Skeletal muscle tissue (tissue), 4 donors: Measurements from ENCODE around the gene AGTR2. TPM values are rescaled to one million over a fixed set of nuclear protein-coding genes. Genes with fewer than 3 reads are reported as not detected.
"Not testable (repeated sequence)": the region's sequence is repeated elsewhere in the genome, so short reads cannot be mapped to it uniquely, and the experiment has no call there.

Source experiments
- H3K27ac ChIP-seq: one replicate; pipeline ENCODE4 v1.7.0; 2013; ENCODE audit warnings: mild to moderate bottlenecking, low read depth, low read length, inconsistent platforms
- H3K27me3 ChIP-seq, 3 donors: one replicate each; pipeline ENCODE4 v1.7.0; 2013; ENCODE audit warnings: low read length in 3 of 3; ENCODE audit not compliant: control insufficient read depth in 3 of 3, insufficient read depth in 3 of 3
- H3K36me3 ChIP-seq, 3 donors: one replicate each; pipeline ENCODE4 v1.7.0; 2013; ENCODE audit warnings: low read length in 3 of 3; ENCODE audit not compliant: control insufficient read depth in 3 of 3, insufficient read depth in 3 of 3
- H3K4me1 ChIP-seq, 3 donors: one replicate each; pipeline ENCODE4 v1.7.0; 2013; ENCODE audit warnings: low read length in 3 of 3, mild to moderate bottlenecking in 3 of 3; ENCODE audit not compliant: control insufficient read depth in 3 of 3, insufficient read depth in 3 of 3
- H3K4me3 ChIP-seq, 3 donors: one replicate each; pipeline ENCODE4 v1.7.0; 2013; ENCODE audit warnings: low read length in 3 of 3
- H3K9ac ChIP-seq, 3 donors: one replicate each; pipeline ENCODE4 v1.7.0; 2013; ENCODE audit warnings: low read length in 3 of 3, mild to moderate bottlenecking in 3 of 3, moderate library complexity in 2 of 3, low read depth in 1 of 3
- H3K9me3 ChIP-seq, 3 donors: one replicate each; pipeline ENCODE4 v1.7.0; 2013; ENCODE audit warnings: low read length in 3 of 3; ENCODE audit not compliant: control insufficient read depth in 3 of 3
- total RNA-seq: library from RNA; depleted of rRNA; stranded (reverse); fragments of >200 nt; gene quantifications from one replicate; pipeline ENCODE4 v1.2.3, GENCODE V29; 2014
- donor health status: Osteomylitis.

AGTR2 gene, protein sequence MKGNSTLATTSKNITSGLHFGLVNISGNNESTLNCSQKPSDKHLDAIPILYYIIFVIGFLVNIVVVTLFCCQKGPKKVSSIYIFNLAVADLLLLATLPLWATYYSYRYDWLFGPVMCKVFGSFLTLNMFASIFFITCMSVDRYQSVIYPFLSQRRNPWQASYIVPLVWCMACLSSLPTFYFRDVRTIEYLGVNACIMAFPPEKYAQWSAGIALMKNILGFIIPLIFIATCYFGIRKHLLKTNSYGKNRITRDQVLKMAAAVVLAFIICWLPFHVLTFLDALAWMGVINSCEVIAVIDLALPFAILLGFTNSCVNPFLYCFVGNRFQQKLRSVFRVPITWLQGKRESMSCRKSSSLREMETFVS
- 40.2 TPM for total RNA-seq

DNA sequence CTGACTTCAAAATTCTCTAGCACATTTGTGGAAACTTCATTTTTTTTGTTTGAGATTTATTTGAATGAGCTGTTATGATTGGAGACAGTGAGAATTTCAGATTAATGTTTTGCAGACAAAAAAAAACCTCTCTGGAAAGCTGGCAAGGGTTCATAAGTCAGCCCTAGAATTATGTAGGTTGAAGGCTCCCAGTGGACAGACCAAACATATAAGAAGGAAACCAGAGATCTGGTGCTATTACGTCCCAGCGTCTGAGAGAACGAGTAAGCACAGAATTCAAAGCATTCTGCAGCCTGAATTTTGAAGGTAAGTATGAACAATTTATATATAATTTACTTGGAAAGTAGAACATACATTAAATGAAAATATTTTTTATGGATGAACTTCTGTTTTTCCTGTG lies at the start of gene AGTR2:
AGTR2 (plus strand) TSS at position 234 of the 400 bp plus-strand sequence. CDS start 1,537 bp downstream, outside the sequence.
- no peak within 1 kb of the TSS for H3K27ac ChIP-seq
- no peaks in the 10 kb centered on the region for H3K9me3 ChIP-seq
- H3K36me3 ChIP-seq = no peaks in the 10 kb centered on the region
- H3K4me1 ChIP-seq = no peaks in the 10 kb centered on the region
- H3K9ac ChIP-seq = no peak within 1 kb of the TSS
- H3K27me3 ChIP-seq = no peaks in the 10 kb centered on the region
- H3K4me3 ChIP-seq = no peak within 1 kb of the TSS

DNA sequence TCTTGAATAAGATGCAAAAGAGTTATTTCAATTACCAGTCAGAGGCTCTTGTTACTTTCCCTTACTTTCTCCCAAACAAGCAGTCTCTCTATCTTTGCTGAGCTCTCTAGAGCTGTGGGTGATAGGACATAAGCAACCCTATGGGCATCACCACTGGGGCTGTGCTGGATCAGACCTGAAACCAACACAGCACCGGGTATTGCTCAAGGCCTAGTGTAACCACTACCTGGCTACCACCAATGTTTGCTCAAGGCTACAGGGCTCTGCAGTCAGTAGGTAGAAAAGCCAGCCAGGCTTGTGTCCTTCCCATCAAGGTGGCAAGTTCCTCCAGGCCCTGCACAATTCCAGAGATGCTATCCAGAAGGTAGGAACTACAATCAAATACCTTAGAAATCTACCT lies 35.3 kb upstream of the AGTR2 start:
- no peak overlapping the region for H3K9ac ChIP-seq
- H3K27me3 ChIP-seq = peaks cover 0 to 3% (median 0%) of the 10 kb centered on the region in 3 donors
- no peaks in the 10 kb centered on the region for H3K4me1 ChIP-seq
- H3K36me3 ChIP-seq = no peaks in the 10 kb centered on the region
- H3K4me3 ChIP-seq = no peak overlapping the region
- no peaks in the 10 kb centered on the region for H3K9me3 ChIP-seq
- H3K27ac ChIP-seq = no peak overlapping the region

DNA sequence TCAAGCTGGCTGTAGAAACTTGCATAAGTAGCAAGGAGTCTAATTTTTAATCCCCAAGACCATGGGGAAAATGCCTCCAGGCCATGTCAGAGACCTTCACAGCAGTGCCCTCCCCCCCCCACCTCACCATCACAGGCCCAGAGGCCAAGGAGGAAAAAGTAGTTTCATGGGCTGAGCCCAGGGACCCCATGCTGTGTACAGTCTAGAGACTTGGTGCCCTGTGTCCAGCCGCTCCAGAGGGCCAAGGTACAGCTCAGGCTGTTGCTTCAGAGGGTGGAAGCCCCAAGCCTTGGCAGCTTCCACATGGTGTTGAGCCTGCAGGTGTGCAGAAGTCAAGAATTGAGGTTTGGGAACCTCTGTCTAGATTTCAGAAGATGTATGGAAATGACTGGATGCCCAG lies 29.3 kb upstream of the AGTR2 start:
- not testable (repeated sequence) for H3K27me3 ChIP-seq, H3K4me3 ChIP-seq, H3K4me1 ChIP-seq, H3K9ac ChIP-seq, H3K36me3 ChIP-seq, H3K9me3 ChIP-seq, H3K27ac ChIP-seq

DNA sequence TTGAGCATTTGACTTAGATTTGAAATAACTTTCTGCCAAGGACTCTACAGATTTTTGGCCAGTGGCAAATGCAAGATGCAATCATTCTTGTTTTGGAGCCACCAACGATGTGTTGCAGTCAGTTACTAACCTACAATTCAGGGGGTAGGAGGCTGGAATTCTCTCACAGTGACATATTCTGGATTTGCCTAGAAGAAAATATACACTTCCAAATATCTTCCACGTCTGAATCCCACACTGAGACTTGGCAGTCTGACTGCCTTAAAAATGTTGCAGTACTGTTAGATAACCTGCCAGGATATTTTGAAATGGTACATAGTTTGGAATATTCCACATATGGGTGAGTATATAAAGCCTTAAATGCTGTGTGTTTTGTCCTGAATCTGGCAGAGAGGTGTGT lies 27.6 kb upstream of the AGTR2 start:
- no peaks in the 10 kb centered on the region for H3K9me3 ChIP-seq
- no peak overlapping the region for H3K27ac ChIP-seq
- no peaks in the 10 kb centered on the region for H3K4me1 ChIP-seq
- no peak overlapping the region for H3K9ac ChIP-seq
- no peak overlapping the region for H3K4me3 ChIP-seq
- no peaks in the 10 kb centered on the region for H3K36me3 ChIP-seq
- H3K27me3 ChIP-seq = no peaks in the 10 kb centered on the region

DNA sequence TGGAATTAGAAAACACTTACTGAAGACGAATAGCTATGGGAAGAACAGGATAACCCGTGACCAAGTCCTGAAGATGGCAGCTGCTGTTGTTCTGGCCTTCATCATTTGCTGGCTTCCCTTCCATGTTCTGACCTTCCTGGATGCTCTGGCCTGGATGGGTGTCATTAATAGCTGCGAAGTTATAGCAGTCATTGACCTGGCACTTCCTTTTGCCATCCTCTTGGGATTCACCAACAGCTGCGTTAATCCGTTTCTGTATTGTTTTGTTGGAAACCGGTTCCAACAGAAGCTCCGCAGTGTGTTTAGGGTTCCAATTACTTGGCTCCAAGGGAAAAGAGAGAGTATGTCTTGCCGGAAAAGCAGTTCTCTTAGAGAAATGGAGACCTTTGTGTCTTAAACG lies 2.4 kb downstream of the AGTR2 start:
- Histone ChIP-seq H3K4me1 (no peaks in the 10 kb centered on the region), H3K27ac (no peak overlapping the region), H3K4me3 (no peak overlapping the region), H3K9ac (no peak overlapping the region), H3K36me3 (no peaks in the 10 kb centered on the region), H3K27me3 (no peaks in the 10 kb centered on the region), H3K9me3 (no peaks in the 10 kb centered on the region)

DNA sequence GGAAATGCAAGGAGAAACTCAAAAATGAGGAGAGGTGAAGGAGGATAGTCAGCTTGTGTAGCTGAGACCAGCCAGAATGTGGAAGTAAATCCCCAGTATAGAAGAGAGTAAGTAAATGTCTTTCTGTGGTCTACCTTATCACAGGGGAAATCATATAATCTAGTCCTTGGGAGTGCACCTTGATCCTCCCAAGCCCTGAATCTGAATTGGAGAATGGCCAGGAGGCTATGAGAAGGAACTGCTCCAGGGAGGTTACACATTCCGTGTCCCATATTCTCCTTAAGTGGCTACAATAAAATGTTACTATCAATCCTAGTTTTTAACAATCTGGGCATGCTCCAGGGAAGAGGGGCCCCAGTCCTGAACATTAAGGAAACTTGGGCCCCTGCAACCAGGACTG lies 10.8 kb downstream of the AGTR2 start:
- no peak overlapping the region for H3K27ac ChIP-seq
- no peaks in the 10 kb centered on the region for H3K9me3 ChIP-seq
- no peaks in the 10 kb centered on the region for H3K27me3 ChIP-seq
- no peak overlapping the region for H3K4me3 ChIP-seq
- H3K36me3 ChIP-seq = no peaks in the 10 kb centered on the region
- H3K9ac ChIP-seq = no peak overlapping the region
- no peaks in the 10 kb centered on the region for H3K4me1 ChIP-seq

DNA sequence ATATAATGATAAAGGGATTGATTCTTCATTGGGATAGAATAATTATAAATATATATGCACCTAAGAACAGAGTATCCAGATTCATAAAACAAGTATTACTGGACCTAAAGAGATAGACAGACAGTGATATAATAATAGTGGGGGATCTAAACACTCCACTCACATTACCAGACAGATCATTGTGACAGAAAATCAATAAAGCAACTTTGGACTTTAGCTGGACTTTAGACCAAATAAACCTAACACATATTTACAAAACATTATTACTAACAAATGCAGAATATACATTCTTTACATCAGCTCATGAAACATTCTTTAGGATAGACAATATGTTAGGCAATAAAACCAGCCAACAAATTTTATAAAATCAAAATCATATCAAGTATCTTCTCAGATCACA lies 14.6 kb downstream of the AGTR2 start:
- Histone ChIP-seq H3K9ac (no peak overlapping the region), H3K27ac (no peak overlapping the region), H3K4me1 (no peaks in the 10 kb centered on the region), H3K9me3 (no peaks in the 10 kb centered on the region), H3K27me3 (no peaks in the 10 kb centered on the region), H3K4me3 (no peak overlapping the region), H3K36me3 (no peaks in the 10 kb centered on the region)

DNA sequence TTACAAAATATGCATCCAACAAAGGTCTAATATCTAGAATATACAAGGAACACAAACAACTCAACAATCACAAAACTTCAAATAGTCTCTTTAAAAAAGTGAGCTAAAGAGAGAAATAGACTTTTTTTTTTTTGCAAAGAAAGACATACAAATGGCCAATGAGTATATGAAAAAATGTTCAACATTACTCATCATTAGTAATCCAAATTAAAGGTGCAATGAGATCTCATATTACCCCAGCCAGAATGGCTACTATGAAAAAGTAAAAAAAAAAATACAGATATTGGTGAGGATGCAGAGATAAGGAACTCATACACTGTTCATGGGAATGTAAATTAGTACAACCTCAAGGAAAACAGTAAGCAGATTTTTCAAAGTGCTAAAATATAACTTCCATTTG lies 24.1 kb downstream of the AGTR2 start:
- H3K4me1 ChIP-seq = no peaks in the 10 kb centered on the region
- H3K9ac ChIP-seq = no peak overlapping the region
- H3K4me3 ChIP-seq = no peak overlapping the region
- H3K36me3 ChIP-seq = no peaks in the 10 kb centered on the region
- H3K27me3 ChIP-seq = no peaks in the 10 kb centered on the region
- no peak overlapping the region for H3K27ac ChIP-seq
- H3K9me3 ChIP-seq = no peaks in the 10 kb centered on the region

DNA sequence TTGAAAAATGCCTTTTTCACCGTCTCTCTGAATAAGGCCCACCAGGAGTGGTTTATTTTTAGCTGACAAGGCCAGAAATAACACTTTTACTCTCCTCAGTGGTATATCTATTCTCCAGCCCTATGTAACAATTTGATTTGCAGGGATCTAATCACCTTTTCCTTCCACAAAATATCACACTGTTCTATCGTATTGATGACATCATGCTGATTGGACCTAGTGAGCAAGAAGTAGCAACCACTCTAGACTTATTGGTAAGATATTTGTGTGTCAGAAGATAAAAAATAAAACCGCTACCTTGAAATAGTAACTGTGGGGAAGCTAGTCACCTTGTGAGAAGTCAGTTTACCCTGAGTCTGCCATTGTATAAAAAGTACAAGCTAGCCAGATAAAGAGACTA lies 27.7 kb downstream of the AGTR2 start:
- no peaks in the 10 kb centered on the region for H3K9me3 ChIP-seq
- H3K4me3 ChIP-seq = no peak overlapping the region
- H3K4me1 ChIP-seq = no peaks in the 10 kb centered on the region
- no peaks in the 10 kb centered on the region for H3K36me3 ChIP-seq
- no peaks in the 10 kb centered on the region for H3K27me3 ChIP-seq
- H3K27ac ChIP-seq = no peak overlapping the region
- H3K9ac ChIP-seq = no peak overlapping the region

DNA sequence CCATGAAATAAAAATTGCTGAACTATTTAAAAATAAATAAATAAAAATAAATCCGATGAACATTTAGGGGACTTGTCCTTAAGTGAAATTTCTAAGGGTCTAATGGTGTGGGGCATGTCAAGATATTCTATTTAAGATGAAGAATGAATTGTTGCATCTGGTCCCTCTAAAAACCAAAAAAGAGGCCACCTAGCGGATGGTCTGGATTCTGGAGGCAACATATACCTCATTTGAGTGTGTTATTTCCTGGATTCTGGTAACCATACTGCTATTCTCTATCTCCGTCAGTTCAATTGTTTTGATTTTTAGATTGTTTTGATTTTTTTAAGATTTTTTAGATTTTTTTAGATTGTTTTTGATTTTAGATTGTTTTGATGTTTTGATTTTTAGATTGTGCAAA lies 28.3 kb downstream of the AGTR2 start:
- no peak overlapping the region for H3K9ac ChIP-seq
- no peaks in the 10 kb centered on the region for H3K4me1 ChIP-seq
- H3K27me3 ChIP-seq = no peaks in the 10 kb centered on the region
- H3K27ac ChIP-seq = no peak overlapping the region
- H3K36me3 ChIP-seq = no peaks in the 10 kb centered on the region
- no peak overlapping the region for H3K4me3 ChIP-seq
- H3K9me3 ChIP-seq = no peaks in the 10 kb centered on the region
